GM12875 (cell line): ENCODE results near the gene RHOT1.
"Not testable (repeated sequence)": the region's sequence is repeated elsewhere in the genome, so short reads cannot be mapped to it uniquely, and the experiment has no call there.

ENCODE experiments used
- H3K4me3 ChIP-seq: one replicate; pipeline ENCODE4 v1.5.1; 2011; ENCODE audit warnings: low read depth, low read length, control low read depth
- TF ChIP-seq, protein P1 (sequence below): IDR thresholded peaks from 2 replicates; pipeline ENCODE4 v1.5.1; 2011; ENCODE audit warnings: low read depth, mild to moderate bottlenecking, control low read depth, inconsistent platforms, low read length, moderate library complexity, borderline replicate concordance; ENCODE audit not compliant: insufficient read depth

Gene RHOT1

GRCh38 chr17:32104158-32104557, 38.1 kb upstream of the RHOT1 start:
- no peak overlapping the region for H3K4me3 ChIP-seq
- TF ChIP-seq, protein P1, sequence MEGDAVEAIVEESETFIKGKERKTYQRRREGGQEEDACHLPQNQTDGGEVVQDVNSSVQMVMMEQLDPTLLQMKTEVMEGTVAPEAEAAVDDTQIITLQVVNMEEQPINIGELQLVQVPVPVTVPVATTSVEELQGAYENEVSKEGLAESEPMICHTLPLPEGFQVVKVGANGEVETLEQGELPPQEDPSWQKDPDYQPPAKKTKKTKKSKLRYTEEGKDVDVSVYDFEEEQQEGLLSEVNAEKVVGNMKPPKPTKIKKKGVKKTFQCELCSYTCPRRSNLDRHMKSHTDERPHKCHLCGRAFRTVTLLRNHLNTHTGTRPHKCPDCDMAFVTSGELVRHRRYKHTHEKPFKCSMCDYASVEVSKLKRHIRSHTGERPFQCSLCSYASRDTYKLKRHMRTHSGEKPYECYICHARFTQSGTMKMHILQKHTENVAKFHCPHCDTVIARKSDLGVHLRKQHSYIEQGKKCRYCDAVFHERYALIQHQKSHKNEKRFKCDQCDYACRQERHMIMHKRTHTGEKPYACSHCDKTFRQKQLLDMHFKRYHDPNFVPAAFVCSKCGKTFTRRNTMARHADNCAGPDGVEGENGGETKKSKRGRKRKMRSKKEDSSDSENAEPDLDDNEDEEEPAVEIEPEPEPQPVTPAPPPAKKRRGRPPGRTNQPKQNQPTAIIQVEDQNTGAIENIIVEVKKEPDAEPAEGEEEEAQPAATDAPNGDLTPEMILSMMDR, result no peak

DNA sequence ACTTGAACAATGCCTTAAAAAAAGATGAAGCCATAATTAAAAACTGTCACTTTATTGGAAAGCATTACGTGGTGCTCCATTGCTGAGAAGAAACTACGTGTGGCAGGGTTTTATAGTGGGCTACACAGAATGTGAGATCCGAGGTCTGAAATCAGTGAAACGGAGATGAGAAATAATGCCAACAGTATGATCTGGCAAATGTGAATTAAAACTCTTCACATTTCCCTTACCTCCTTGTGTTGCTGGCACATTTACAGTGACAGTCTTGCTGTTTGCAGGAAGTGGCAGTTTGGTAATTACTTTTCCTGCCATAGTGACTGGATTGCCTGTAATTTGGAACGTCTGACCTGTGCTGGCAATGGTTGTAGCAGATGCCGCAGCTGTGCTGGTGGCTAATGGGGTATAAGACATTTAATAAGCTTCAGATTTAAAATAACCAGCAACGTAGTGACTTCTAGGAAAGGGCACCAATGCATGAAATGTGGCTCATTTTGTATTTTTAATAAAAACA, 35.8 kb upstream of the RHOT1 start:
- H3K4me3 ChIP-seq, result not testable (repeated sequence)

GRCh38 chr17:32107194-32107593, 35.1 kb upstream of the RHOT1 start:
- H3K4me3 ChIP-seq, result not testable (repeated sequence)

DNA sequence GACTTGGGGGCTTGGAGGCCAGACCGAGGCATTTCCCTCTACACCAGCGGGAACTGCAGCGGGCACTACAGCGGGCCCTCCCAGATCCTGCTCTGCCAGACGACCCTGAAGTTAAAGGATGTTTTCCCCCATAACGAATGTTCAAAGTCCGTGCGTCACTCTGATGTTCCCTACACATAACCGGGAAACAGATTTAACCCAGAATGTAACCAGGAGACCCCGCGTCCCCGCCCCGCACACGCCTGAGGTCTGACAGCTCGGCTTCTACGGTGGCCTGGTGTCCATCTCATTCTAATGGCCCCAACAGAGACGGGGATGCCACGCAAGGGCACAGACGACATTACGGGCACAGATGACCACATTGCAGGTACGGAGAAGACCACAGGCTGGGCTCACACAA, 31.7 kb upstream of the RHOT1 start:
- TF ChIP-seq, protein P1, result no peak
- no peak overlapping the region for H3K4me3 ChIP-seq

GRCh38 chr17:32111141-32111771, 31.0 kb upstream of the RHOT1 start:
- H3K4me3 ChIP-seq, result no peak overlapping the region
- TF ChIP-seq, protein P1, result no peak; the same call in 1 of the 2 replicates

- H3K4me3 ChIP-seq, result no peak overlapping the region
- TF ChIP-seq, protein P1, result no peak
Measured at GRCh38 chr17:32112416-32112815, 29.9 kb upstream of the RHOT1 start.

GRCh38 chr17:32114536-32114935, 27.8 kb upstream of the RHOT1 start:
- TF ChIP-seq, protein P1, result no peak
- no peak overlapping the region for H3K4me3 ChIP-seq

- H3K4me3 ChIP-seq, result not testable (repeated sequence)
Measured at GRCh38 chr17:32115546-32115945, 26.8 kb upstream of the RHOT1 start.

- TF ChIP-seq, protein P1, result no peak
- H3K4me3 ChIP-seq, result no peak overlapping the region
Measured at GRCh38 chr17:32116937-32117336, 25.4 kb upstream of the RHOT1 start.
